Activated CD8-positive, alpha-beta memory T cell treated with anti-CD3 and anti-CD28 coated beads, Interleukin-2, amount 10 ng/mL, durations not matched to agents 7 days and 5 days (primary cell): ENCODE measurements around the gene BCL2L13. TPM values are rescaled to one million over a fixed set of nuclear protein-coding genes. Genes with fewer than 3 reads are reported as not detected.

ENCODE experiments used
- ATAC-seq: fragments of 150-1000 bp; cut with Tn5 transposase; one replicate; pipeline ENCODE4 v1.10.0; 2021; ENCODE audit warnings: moderate library complexity
- CTCF ChIA-PET: fragments of 350-600 bp; sonication (Branson Sonifier 250); formaldehyde crosslinking; loops from one replicate; lab custom pipeline; 2021; ENCODE audit warnings: antibody characterized with exemption; lab: Charles Lee
- DNase-seq: peaks from one replicate; pipeline ENCODE4 v3.0.0-alpha.2; 2020
- H3K27ac Mint-ChIP-seq: one replicate; pipeline ENCODE4 v1.8.0; 2021; ENCODE audit warnings: mild to moderate bottlenecking, mixed read lengths
- H3K27me3 Mint-ChIP-seq: one replicate; pipeline ENCODE4 v1.8.0; 2021; ENCODE audit warnings: mixed read lengths
- H3K36me3 Mint-ChIP-seq: one replicate; pipeline ENCODE4 v1.8.0; 2021; ENCODE audit warnings: mild to moderate bottlenecking, mixed read lengths
- H3K4me1 Mint-ChIP-seq: one replicate; pipeline ENCODE4 v1.8.0; 2021; ENCODE audit warnings: mixed read lengths
- H3K4me3 Mint-ChIP-seq: one replicate; pipeline ENCODE4 v1.8.0; 2021; ENCODE audit warnings: mild to moderate bottlenecking, moderate library complexity, mixed read lengths
- H3K9me3 Mint-ChIP-seq: one replicate; pipeline ENCODE4 v1.8.0; 2022; ENCODE audit warnings: low read depth, mixed read lengths
- total RNA-seq, 2 experiments: library from RNA; stranded (reverse); gene quantifications; one replicate each; pipeline ENCODE4 v1.2.3, GENCODE V29; 2021

The BCL2L13 gene
- total RNA-seq, 2 experiments from 2014 or later = 27.6 to 32.7 TPM

- Mint-ChIP-seq H3K9me3 (no peaks in the 10 kb centered on the region), H3K27me3 (no peaks in the 10 kb centered on the region), H3K4me3 (peak overlapping the region; percentile 32), H3K36me3 (peaks cover 20% of the 10 kb centered on the region), H3K4me1 (peaks cover 16% of the 10 kb centered on the region), H3K27ac (peak overlapping the region; percentile 80)
- peak; percentile 59 for DNase-seq
- peak; percentile 93 for ATAC-seq
- CTCF ChIA-PET = interaction anchor here (0.9 kb wide), 1 partner anchor 79 kb away, joined by 3 read pairs; no protein-coding TSS in a partner anchor
Measured at GRCh38 chr22:17705951-17706900, 67.7 kb downstream of the BCL2L13 start.

- Mint-ChIP-seq H3K27ac (no peak overlapping the region), H3K27me3 (no peaks in the 10 kb centered on the region), H3K36me3 (peaks cover 22% of the 10 kb centered on the region), H3K4me3 (no peak overlapping the region), H3K4me1 (peaks cover 16% of the 10 kb centered on the region), H3K9me3 (no peaks in the 10 kb centered on the region)
- ATAC-seq (no peak), DNase-seq (no peak)
- CTCF ChIA-PET = interaction anchor here (0.9 to 1.3 kb wide), 2 partner anchors 78 to 149 kb away, joined by 3 read pairs; no protein-coding TSS in a partner anchor
Measured at GRCh38 chr22:17706947-17707346, 68.4 kb downstream of the BCL2L13 start.

GRCh38 chr22:17707526-17707925 lies 69.0 kb downstream of the BCL2L13 start:
- DNase-seq (no peak), ATAC-seq (no peak)
- Mint-ChIP-seq H3K36me3 (peaks cover 20% of the 10 kb centered on the region), H3K4me3 (no peak overlapping the region), H3K27me3 (no peaks in the 10 kb centered on the region), H3K9me3 (no peaks in the 10 kb centered on the region), H3K27ac (no peak overlapping the region), H3K4me1 (peaks cover 16% of the 10 kb centered on the region)
- CTCF ChIA-PET = interaction anchor here (1.3 kb wide), 1 partner anchor 149 kb away, joined by 3 read pairs; no protein-coding TSS in a partner anchor

- Mint-ChIP-seq H3K27ac (no peak overlapping the region), H3K4me1 (peaks cover 16% of the 10 kb centered on the region), H3K4me3 (no peak overlapping the region), H3K9me3 (no peaks in the 10 kb centered on the region), H3K36me3 (peaks cover 14% of the 10 kb centered on the region), H3K27me3 (no peaks in the 10 kb centered on the region)
- DNase-seq (no peak), ATAC-seq (no peak)
- CTCF ChIA-PET = no interaction called here
Measured at GRCh38 chr22:17710023-17710422, 71.5 kb downstream of the BCL2L13 start.

GRCh38 chr22:17712441-17712840 lies 73.9 kb downstream of the BCL2L13 start:
- DNase-seq (no peak), ATAC-seq (no peak)
- H3K27me3 Mint-ChIP-seq = no peaks in the 10 kb centered on the region
- no peak overlapping the region for H3K4me3 Mint-ChIP-seq
- peaks cover 4% of the 10 kb centered on the region for H3K36me3 Mint-ChIP-seq
- CTCF ChIA-PET = interaction anchor here (0.7 kb wide), 1 partner anchor 30 kb away, joined by 3 read pairs; no protein-coding TSS in a partner anchor
- H3K4me1 Mint-ChIP-seq = no peaks in the 10 kb centered on the region
- no peak overlapping the region for H3K27ac Mint-ChIP-seq
- H3K9me3 Mint-ChIP-seq = no peaks in the 10 kb centered on the region

GRCh38 chr22:17716529-17716928 lies 78.0 kb downstream of the BCL2L13 start:
- H3K4me3 Mint-ChIP-seq = no peak overlapping the region
- H3K36me3 Mint-ChIP-seq = peaks cover 4% of the 10 kb centered on the region
- CTCF ChIA-PET = no interaction called here
- DNase-seq (no peak), ATAC-seq (no peak)
- H3K9me3 Mint-ChIP-seq = no peaks in the 10 kb centered on the region
- no peaks in the 10 kb centered on the region for H3K4me1 Mint-ChIP-seq
- H3K27ac Mint-ChIP-seq = no peak overlapping the region
- H3K27me3 Mint-ChIP-seq = no peaks in the 10 kb centered on the region

GRCh38 chr22:17717708-17718107 lies 79.2 kb downstream of the BCL2L13 start:
- CTCF ChIA-PET = no interaction called here
- H3K9me3 Mint-ChIP-seq = no peaks in the 10 kb centered on the region
- H3K4me3 Mint-ChIP-seq = no peak overlapping the region
- no peaks in the 10 kb centered on the region for H3K4me1 Mint-ChIP-seq
- H3K36me3 Mint-ChIP-seq = peaks cover 1% of the 10 kb centered on the region
- DNase-seq (no peak), ATAC-seq (no peak)
- no peaks in the 10 kb centered on the region for H3K27me3 Mint-ChIP-seq
- no peak overlapping the region for H3K27ac Mint-ChIP-seq

- peaks cover 1% of the 10 kb centered on the region for H3K36me3 Mint-ChIP-seq
- DNase-seq (no peak), ATAC-seq (no peak)
- H3K9me3 Mint-ChIP-seq = no peaks in the 10 kb centered on the region
- no peaks in the 10 kb centered on the region for H3K27me3 Mint-ChIP-seq
- no peak overlapping the region for H3K4me3 Mint-ChIP-seq
- no peak overlapping the region for H3K27ac Mint-ChIP-seq
- CTCF ChIA-PET = no interaction called here
- H3K4me1 Mint-ChIP-seq = no peaks in the 10 kb centered on the region
Measured at GRCh38 chr22:17719911-17720310, 81.4 kb downstream of the BCL2L13 start.

- no peaks in the 10 kb centered on the region for H3K27me3 Mint-ChIP-seq
- H3K36me3 Mint-ChIP-seq = peaks cover 9% of the 10 kb centered on the region
- no peaks in the 10 kb centered on the region for H3K9me3 Mint-ChIP-seq
- CTCF ChIA-PET = no interaction called here
- no peak overlapping the region for H3K4me3 Mint-ChIP-seq
- no peak for ATAC-seq
- no peak for DNase-seq
- no peak overlapping the region for H3K27ac Mint-ChIP-seq
- H3K4me1 Mint-ChIP-seq = peaks cover 11% of the 10 kb centered on the region
Measured at GRCh38 chr22:17724241-17724640, 85.7 kb downstream of the BCL2L13 start.

- Mint-ChIP-seq H3K4me1 (peaks cover 11% of the 10 kb centered on the region), H3K4me3 (no peak overlapping the region), H3K9me3 (no peaks in the 10 kb centered on the region), H3K27me3 (no peaks in the 10 kb centered on the region), H3K36me3 (peaks cover 8% of the 10 kb centered on the region), H3K27ac (no peak overlapping the region)
- ATAC-seq (no peak), DNase-seq (no peak)
- CTCF ChIA-PET = no interaction called here
Measured at GRCh38 chr22:17724678-17725499, 86.3 kb downstream of the BCL2L13 start.

GRCh38 chr22:17725500-17725796 lies 86.9 kb downstream of the BCL2L13 start:
- Mint-ChIP-seq H3K9me3 (no peaks in the 10 kb centered on the region), H3K27ac (no peak overlapping the region), H3K4me3 (no peak overlapping the region), H3K27me3 (no peaks in the 10 kb centered on the region), H3K4me1 (peaks cover 11% of the 10 kb centered on the region), H3K36me3 (peaks cover 8% of the 10 kb centered on the region)
- DNase-seq (no peak), ATAC-seq (no peak)
- CTCF ChIA-PET = no interaction called here

GRCh38 chr22:17726006-17726927 lies 87.7 kb downstream of the BCL2L13 start:
- CTCF ChIA-PET = interaction anchor here (1.0 to 1.2 kb wide), 2 partner anchors 58 to 59 kb away, joined by 3 to 4 read pairs; no protein-coding TSS in a partner anchor
- H3K27ac Mint-ChIP-seq = peak overlapping the region; percentile 5
- DNase-seq = no peak

More at GRCh38 chr22:17726006-17726927, 87.7 kb downstream of the BCL2L13 start:
- Mint-ChIP-seq H3K36me3 (peaks cover 8% of the 10 kb centered on the region), H3K9me3 (no peaks in the 10 kb centered on the region), H3K27me3 (no peaks in the 10 kb centered on the region), H3K4me3 (no peak overlapping the region), H3K4me1 (peaks cover 11% of the 10 kb centered on the region)
- ATAC-seq = peak; percentile 36
